T-helper 2 cell treated with Interferon-gamma antibody and Interleukin-4, amounts not matched to agents 5 μg/mL and 100 μg/mL, for 36 hours (primary cell): ENCODE data around the gene KLK7.

Experiments
- DNase-seq: peaks from one replicate; pipeline ENCODE4 v3.0.0; 2021; ENCODE audit warnings: low spot score
- H3K27ac Mint-ChIP-seq: one replicate; pipeline ENCODE4 v1.8.0; 2021; ENCODE audit warnings: mild to moderate bottlenecking, mixed read lengths
- H3K27me3 Mint-ChIP-seq: one replicate; pipeline ENCODE4 v1.8.0; 2021; ENCODE audit warnings: low read depth, mixed read lengths
- H3K36me3 Mint-ChIP-seq: one replicate; pipeline ENCODE4 v1.8.0; 2021; ENCODE audit warnings: low read depth, mixed read lengths
- H3K4me1 Mint-ChIP-seq: one replicate; pipeline ENCODE4 v1.8.0; 2021; ENCODE audit warnings: low read depth, mixed read lengths
- H3K4me3 Mint-ChIP-seq: one replicate; pipeline ENCODE4 v1.8.0; 2022; ENCODE audit warnings: mild to moderate bottlenecking, moderate library complexity, mixed read lengths
- H3K9me3 Mint-ChIP-seq: one replicate; pipeline ENCODE4 v1.8.0; 2021; ENCODE audit warnings: mixed read lengths

KLK7 gene

DNA sequence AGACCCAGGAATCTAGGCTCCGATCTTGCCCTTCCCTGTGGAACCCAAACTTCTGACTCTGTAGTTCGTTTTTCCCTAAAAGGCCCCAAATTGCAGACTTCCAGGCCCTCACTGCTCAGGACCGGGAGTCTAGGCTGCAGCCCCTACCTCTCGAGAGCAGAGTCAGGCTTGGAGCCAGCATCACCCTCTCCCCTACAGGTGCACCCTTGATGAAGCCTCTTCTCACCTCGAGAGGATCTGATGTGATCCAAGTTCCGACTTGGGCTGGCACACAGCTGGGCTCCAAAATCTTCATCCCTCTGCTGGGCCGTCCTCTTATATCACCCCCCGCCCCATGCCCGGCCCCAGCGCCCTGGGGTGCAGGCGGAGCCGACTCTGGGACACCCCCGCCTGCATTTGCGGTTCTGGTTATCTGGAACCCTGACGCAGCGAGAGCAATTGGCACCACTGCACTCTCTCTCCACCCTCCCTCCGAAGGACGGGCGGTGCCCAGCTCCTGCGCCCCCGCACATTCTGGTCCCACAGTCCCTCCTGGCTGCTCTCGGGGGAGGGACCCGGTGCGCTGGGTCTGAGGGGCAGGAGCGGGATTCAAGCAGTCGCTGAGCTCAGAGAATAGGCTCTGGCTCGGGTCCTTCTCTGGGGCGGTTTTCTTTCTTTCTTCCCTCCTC lies at the start of gene KLK7:
KLK7 (minus strand) TSS at position 293 of the 668 bp plus-strand sequence. CDS start 1,518 bp downstream, outside the sequence.
- no peaks in the 10 kb centered on the region for H3K36me3 Mint-ChIP-seq
- H3K27me3 Mint-ChIP-seq: peaks cover 13% of the 10 kb centered on the region
- no peak for DNase-seq
- no peak within 1 kb of the TSS for H3K27ac Mint-ChIP-seq
- no peaks in the 10 kb centered on the region for H3K9me3 Mint-ChIP-seq
- H3K4me1 Mint-ChIP-seq: no peaks in the 10 kb centered on the region
- H3K4me3 Mint-ChIP-seq: no peak within 1 kb of the TSS

GRCh38 chr19:51031880-51032225 lies 48.1 kb upstream of the KLK7 start:
- no peak for DNase-seq
- Mint-ChIP-seq H3K9me3 (no peaks in the 10 kb centered on the region), H3K36me3 (no peaks in the 10 kb centered on the region), H3K4me3 (no peak overlapping the region), H3K27me3 (peaks cover 3% of the 10 kb centered on the region), H3K4me1 (no peaks in the 10 kb centered on the region), H3K27ac (no peak overlapping the region)

DNA sequence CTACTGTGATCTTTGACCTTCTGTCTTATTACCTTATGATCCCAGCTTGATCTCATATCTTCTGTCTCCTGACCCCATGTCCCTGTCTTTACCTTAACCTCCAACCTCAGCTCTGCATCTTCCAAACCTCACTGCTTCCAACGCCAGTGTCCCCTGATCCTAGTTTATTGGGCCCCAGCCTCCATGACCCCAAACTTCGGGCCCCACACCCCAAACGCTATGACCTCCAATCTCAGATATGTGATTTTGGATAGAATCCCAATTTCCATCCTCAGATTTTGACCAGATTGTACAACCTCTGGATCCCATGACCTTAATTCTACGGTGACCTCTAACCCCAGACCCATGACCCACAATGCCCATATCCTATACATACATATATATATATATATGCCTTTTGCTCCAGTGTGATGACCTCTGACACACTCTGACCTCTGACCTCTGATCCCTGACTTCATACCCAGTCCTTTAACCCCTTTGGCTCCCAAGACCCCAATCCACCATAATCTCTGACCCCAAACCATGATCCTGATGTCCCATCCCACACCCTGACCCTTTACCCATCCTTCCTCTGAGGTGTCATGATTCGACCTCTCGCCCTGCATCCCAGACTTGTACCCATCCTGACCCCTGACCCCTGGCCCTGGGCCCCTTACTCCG lies 47.6 kb upstream of the KLK7 start:
- H3K4me3 Mint-ChIP-seq: no peak overlapping the region
- H3K27me3 Mint-ChIP-seq: peaks cover 6% of the 10 kb centered on the region
- H3K9me3 Mint-ChIP-seq: no peaks in the 10 kb centered on the region
- H3K4me1 Mint-ChIP-seq: no peaks in the 10 kb centered on the region
- no peaks in the 10 kb centered on the region for H3K36me3 Mint-ChIP-seq
- no peak for DNase-seq
- H3K27ac Mint-ChIP-seq: no peak overlapping the region

DNA sequence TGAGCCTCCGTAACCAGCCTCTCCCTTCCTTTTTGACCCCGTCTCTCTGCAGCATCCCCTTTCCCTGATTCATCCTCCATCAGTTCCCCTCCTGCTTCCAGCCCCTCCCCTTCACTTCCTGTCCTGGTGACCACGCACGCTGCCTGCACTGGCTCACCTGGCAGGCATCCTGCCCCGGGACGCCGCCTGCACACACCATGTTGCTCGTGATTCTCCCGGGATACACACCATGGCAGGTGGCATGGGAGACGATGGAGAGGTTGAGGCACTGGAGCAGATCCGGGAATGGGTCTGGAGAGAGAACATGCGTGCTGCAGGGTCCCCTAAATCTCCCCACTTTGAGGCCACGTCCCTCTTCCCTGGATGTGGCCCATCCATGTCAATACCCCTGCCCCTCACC lies 46.9 kb upstream of the KLK7 start:
- Mint-ChIP-seq H3K27ac (no peak overlapping the region), H3K4me3 (no peak overlapping the region), H3K9me3 (no peaks in the 10 kb centered on the region), H3K36me3 (no peaks in the 10 kb centered on the region), H3K27me3 (peaks cover 6% of the 10 kb centered on the region), H3K4me1 (no peaks in the 10 kb centered on the region)
- no peak for DNase-seq

DNA sequence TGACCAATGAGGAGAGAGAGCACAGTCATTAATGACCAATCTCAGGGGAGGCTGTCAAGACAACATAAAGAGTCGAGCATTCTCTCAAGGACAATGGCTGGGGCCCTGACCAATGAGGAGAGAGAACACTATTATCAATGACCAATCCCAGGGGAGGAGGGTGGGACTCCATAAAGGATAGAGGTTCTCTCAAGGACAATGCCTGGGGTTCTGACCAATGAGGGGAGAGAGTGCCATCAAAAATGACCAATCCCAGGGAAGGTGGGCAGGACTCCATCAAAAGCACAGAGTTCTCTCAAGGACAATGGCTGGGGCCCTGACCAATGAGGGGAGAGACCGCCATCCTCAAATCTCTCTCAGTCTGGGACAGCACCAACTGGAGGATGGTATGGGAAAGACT lies 46.0 kb upstream of the KLK7 start:
- Mint-ChIP-seq H3K9me3 (no peaks in the 10 kb centered on the region), H3K27ac (no peak overlapping the region), H3K36me3 (no peaks in the 10 kb centered on the region), H3K4me3 (no peak overlapping the region), H3K4me1 (no peaks in the 10 kb centered on the region), H3K27me3 (peaks cover 8% of the 10 kb centered on the region)
- no peak for DNase-seq

- DNase-seq: no peak
- Mint-ChIP-seq H3K36me3 (no peaks in the 10 kb centered on the region), H3K27me3 (peaks cover 5% of the 10 kb centered on the region), H3K4me3 (no peak overlapping the region), H3K9me3 (no peaks in the 10 kb centered on the region), H3K27ac (no peak overlapping the region), H3K4me1 (no peaks in the 10 kb centered on the region)
Measured at GRCh38 chr19:51027873-51028272, 44.2 kb upstream of the KLK7 start.

DNA sequence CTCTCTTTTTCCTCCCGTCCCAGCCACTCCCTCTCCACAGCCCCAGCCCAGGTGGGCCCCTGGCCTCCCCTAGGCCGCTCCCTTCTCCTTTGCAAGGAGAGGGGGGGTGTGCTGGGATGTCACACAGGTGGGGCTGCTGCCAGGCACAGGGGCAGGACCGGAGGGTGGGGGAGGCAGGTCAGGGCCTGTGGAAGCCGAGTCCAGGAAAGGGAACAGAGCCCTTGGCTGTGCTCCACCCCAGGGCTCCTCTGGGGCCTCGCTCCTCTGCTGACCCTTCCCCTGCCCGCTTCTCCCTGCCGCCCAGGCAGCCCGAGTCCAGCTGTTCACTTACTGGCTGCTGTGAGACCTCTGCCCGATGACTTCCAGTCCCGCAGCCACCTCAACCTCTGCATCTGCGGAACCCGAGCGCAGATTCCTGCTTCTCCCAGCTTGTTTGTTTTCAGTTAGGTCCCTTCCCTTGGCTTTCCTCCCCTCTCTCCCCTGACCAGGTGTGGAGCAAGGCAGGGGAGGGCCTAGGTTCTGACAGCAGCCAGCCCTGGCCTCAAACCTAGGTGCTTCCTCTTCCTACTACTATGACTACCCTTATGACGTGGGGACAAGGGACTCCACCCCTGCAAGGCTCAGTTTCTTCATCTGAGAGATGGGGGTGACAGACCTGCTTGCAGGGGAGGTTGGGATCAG lies 43.5 kb upstream of the KLK7 start:
- Mint-ChIP-seq H3K36me3 (no peaks in the 10 kb centered on the region), H3K27ac (no peak overlapping the region), H3K4me3 (no peak overlapping the region), H3K9me3 (no peaks in the 10 kb centered on the region), H3K27me3 (peaks cover 8% of the 10 kb centered on the region), H3K4me1 (no peaks in the 10 kb centered on the region)
- no peak for DNase-seq

DNA sequence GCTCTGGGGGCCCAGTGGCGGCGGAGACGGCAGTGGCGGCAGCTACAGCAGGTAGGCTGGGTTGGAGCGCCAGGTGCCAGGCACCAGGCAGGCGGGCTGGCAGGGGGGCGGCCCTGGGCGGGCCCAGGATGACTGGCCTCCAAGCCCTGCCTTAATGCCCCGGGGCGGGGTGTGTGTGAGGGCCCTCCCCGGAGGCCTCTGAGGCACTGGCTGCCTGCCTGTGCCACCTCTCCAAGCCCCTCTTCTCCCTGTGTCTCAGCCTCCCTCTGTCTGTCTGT lies 42.8 kb upstream of the KLK7 start, which contains the start of gene KLK11:
KLK11 (minus strand) TSS at position 63 of the 278 bp plus-strand sequence. CDS start 985 bp downstream, outside the sequence.
- no peak within 1 kb of the TSS for H3K27ac Mint-ChIP-seq
- no peaks in the 10 kb centered on the region for H3K36me3 Mint-ChIP-seq
- no peak for DNase-seq
- peaks cover 8% of the 10 kb centered on the region for H3K27me3 Mint-ChIP-seq
- H3K9me3 Mint-ChIP-seq: no peaks in the 10 kb centered on the region
- no peak within 1 kb of the TSS for H3K4me3 Mint-ChIP-seq
- no peaks in the 10 kb centered on the region for H3K4me1 Mint-ChIP-seq

DNA sequence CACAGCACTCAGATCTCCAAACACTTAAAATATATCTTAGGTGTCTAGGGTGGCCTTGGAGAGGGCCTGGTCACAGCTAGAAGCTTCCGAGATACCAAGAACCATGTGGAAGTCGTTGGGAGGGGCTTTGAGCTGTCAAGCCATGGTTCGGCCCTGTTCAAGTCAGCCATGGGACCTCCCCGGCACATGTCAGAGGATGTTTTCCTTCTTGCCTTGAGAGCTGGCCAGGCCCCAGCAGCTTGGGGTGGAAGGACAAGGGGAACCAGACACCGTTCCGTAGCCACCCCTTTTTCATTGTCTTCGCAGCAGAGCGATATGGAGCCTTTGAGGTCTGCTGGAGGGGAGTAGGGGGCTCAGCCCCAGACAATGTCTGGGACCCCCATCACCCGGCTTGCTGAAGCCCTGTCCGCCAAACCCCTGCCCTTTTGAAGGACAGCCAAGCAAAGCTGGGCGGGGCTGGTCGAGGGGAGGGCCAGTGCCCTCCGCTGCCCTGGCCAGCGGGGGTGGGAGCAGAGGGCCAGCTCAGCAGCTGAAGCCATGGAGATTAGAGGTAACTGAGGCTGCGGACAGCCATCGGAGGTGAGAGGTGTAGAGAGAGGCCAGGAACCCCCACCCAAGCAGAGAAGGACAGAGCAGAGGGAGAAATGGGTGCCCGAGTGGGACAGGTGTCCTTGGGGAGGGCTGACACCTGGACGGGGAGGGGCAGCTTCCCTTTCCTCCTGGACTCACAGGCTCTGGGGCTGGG lies 42.3 kb upstream of the KLK7 start:
- Mint-ChIP-seq H3K27me3 (peaks cover 9% of the 10 kb centered on the region), H3K27ac (no peak overlapping the region), H3K4me1 (no peaks in the 10 kb centered on the region), H3K9me3 (no peaks in the 10 kb centered on the region), H3K4me3 (no peak overlapping the region), H3K36me3 (no peaks in the 10 kb centered on the region)
- no peak for DNase-seq

DNA sequence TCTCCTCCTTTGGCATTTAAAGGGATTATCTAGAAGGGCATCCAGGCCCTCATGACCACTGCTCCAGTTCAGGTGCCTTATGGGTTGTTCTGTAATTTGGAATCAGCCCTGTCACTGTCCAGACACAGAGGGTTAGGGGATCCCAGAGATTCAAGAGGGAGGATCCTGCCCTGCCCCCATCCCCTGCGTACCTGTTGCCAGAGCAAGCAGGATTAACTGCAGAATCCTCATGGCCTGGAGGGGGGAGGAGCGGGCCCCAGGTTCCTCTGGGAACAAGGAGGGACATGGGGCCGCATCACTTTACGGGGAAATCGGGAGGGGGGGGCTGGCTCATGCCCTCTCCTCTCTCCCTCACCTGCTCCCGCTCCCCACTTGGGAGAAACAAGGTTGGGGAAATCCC lies 41.7 kb upstream of the KLK7 start:
- DNase-seq: no peak
- Mint-ChIP-seq H3K36me3 (no peaks in the 10 kb centered on the region), H3K9me3 (no peaks in the 10 kb centered on the region), H3K4me3 (no peak overlapping the region), H3K27me3 (peaks cover 12% of the 10 kb centered on the region), H3K4me1 (no peaks in the 10 kb centered on the region), H3K27ac (no peak overlapping the region)

- H3K27me3 Mint-ChIP-seq: peaks cover 17% of the 10 kb centered on the region
- H3K27ac Mint-ChIP-seq: no peak overlapping the region
- no peak for DNase-seq
- no peaks in the 10 kb centered on the region for H3K9me3 Mint-ChIP-seq
- H3K4me1 Mint-ChIP-seq: peaks cover 1% of the 10 kb centered on the region
- H3K4me3 Mint-ChIP-seq: no peak overlapping the region
- H3K36me3 Mint-ChIP-seq: no peaks in the 10 kb centered on the region
Measured at GRCh38 chr19:51024924-51025323, 41.2 kb upstream of the KLK7 start.

GRCh38 chr19:51023946-51024345 lies 40.2 kb upstream of the KLK7 start:
- Mint-ChIP-seq H3K4me1 (peaks cover 2% of the 10 kb centered on the region), H3K9me3 (no peaks in the 10 kb centered on the region), H3K27me3 (peaks cover 20% of the 10 kb centered on the region), H3K36me3 (no peaks in the 10 kb centered on the region), H3K4me3 (no peak overlapping the region), H3K27ac (no peak overlapping the region)
- DNase-seq: no peak

DNA sequence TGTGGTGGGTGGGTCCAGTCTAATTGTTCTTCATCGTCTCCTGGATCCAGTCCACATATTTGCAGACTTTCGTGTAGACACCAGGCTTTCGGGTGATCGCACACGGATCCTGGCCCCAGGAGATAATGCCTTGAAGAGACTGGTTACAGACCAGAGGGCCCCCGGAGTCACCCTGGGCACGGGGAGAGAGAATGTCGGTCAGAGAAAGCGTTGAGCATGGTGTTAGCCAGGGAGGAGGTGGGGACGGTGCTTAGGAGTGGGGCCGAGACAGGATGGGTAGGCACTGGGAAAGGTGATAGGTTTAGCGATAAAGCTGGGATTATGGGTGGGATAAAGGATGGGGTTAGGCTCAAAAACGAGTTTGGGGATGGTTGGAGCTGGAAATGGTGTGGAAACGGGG lies 38.8 kb upstream of the KLK7 start:
- Mint-ChIP-seq H3K36me3 (peaks cover 2% of the 10 kb centered on the region), H3K4me3 (no peak overlapping the region), H3K9me3 (no peaks in the 10 kb centered on the region), H3K27ac (no peak overlapping the region), H3K27me3 (peaks cover 31% of the 10 kb centered on the region), H3K4me1 (peaks cover 2% of the 10 kb centered on the region)
- DNase-seq: no peak

- peaks cover 40% of the 10 kb centered on the region for H3K27me3 Mint-ChIP-seq
- peaks cover 2% of the 10 kb centered on the region for H3K4me1 Mint-ChIP-seq
- no peak overlapping the region for H3K27ac Mint-ChIP-seq
- no peaks in the 10 kb centered on the region for H3K9me3 Mint-ChIP-seq
- no peak for DNase-seq
- H3K36me3 Mint-ChIP-seq: peaks cover 2% of the 10 kb centered on the region
- no peak overlapping the region for H3K4me3 Mint-ChIP-seq
Measured at GRCh38 chr19:51020988-51021651, 37.4 kb upstream of the KLK7 start.
